Gastroesophageal sphincter (tissue), 4 donors: Measurements from ENCODE around the gene RALY. TPM values are rescaled to one million over a fixed set of nuclear protein-coding genes. Genes with fewer than 3 reads are reported as not detected.

ENCODE experiments used
- ATAC-seq: fragments of 150-250 bp; one replicate; pipeline ENCODE4 v1.9.1; 2016; ENCODE audit warnings: mild to moderate bottlenecking, moderate library complexity
- H3K27ac ChIP-seq, 4 donors: fragments of 200-600 bp; sonication (generic) in 3 of 4; 1 replicate in 3 of 4; 2 replicates in 1 of 4; pipeline ENCODE4 v1.5.1; 2016 to 2019
- H3K27me3 ChIP-seq: fragments of 200-600 bp; sonication (generic); one replicate; pipeline ENCODE4 v1.5.1; 2019
- H3K36me3 ChIP-seq, 2 donors: fragments of 200-600 bp; sonication (generic); one replicate each; pipeline ENCODE4 v1.5.1; 2019; ENCODE audit warnings: control low read depth in 1 of 2
- H3K4me1 ChIP-seq, 3 donors: fragments of 200-600 bp; sonication (generic); 1 replicate in 2 of 3; 2 replicates in 1 of 3; pipeline ENCODE4 v1.5.1; 2016 to 2019; ENCODE audit warnings: control low read depth in 2 of 3
- H3K4me3 ChIP-seq, 2 donors: fragments of 200-600 bp; sonication (generic); one replicate each; pipeline ENCODE4 v1.5.1; 2019; ENCODE audit warnings: mild to moderate bottlenecking in 1 of 2, moderate library complexity in 1 of 2
- H3K9me3 ChIP-seq, 3 donors: fragments of 200-600 bp; sonication (generic); one replicate each; pipeline ENCODE4 v1.5.1; 2017 to 2019; ENCODE audit warnings: control low read depth in 2 of 3
- EP300 ChIP-seq: sonication (generic); formaldehyde crosslinking; IDR thresholded peaks from one replicate; pipeline ENCODE4 v1.6.1; 2017; ENCODE audit warnings: antibody characterized with exemption, mild to moderate bottlenecking
- POLR2A ChIP-seq, 2 donors: fragments of 450-650 bp; IDR thresholded peaks; one replicate each; pipeline ENCODE4 v1.6.1; 2017; ENCODE audit warnings: antibody characterized with exemption in 2 of 2, mild to moderate bottlenecking in 2 of 2, moderate library complexity in 1 of 2
- POLR2AphosphoS5 ChIP-seq: sonication (generic); formaldehyde crosslinking; IDR thresholded peaks from one replicate; pipeline ENCODE4 v1.6.1; 2017; ENCODE audit warnings: antibody characterized with exemption
- WGBS, 2 donors: methylation state at CpG; one replicate each; pipeline ENCODE4 v1.1.5; 2018; ENCODE audit warnings: low coverage in 1 of 2; 5-methylcytosine and 5-hydroxymethylcytosine counted together
- total RNA-seq, 4 donors: library from RNA; depleted of rRNA; stranded (reverse); fragments of >200 nt; gene quantifications; one replicate each; pipeline ENCODE4 v1.1.0, GENCODE V29; 2016
- TF ChIP-seq, protein P1 (sequence below), 4 experiments: fragments of 200-600 bp in 2 of 4; fragments of 450-650 bp in 2 of 4; sonication (generic) in 1 of 4; IDR thresholded peaks; one replicate each; pipeline ENCODE4 v1.5.1; 2017 to 2019; ENCODE audit warnings: antibody characterized with exemption in 4 of 4, mild to moderate bottlenecking in 2 of 4, moderate library complexity in 2 of 4

The RALY gene
- total RNA-seq, 4 donors from 2014 or later = 76.6 to 124 (median 98.8) TPM

DNA sequence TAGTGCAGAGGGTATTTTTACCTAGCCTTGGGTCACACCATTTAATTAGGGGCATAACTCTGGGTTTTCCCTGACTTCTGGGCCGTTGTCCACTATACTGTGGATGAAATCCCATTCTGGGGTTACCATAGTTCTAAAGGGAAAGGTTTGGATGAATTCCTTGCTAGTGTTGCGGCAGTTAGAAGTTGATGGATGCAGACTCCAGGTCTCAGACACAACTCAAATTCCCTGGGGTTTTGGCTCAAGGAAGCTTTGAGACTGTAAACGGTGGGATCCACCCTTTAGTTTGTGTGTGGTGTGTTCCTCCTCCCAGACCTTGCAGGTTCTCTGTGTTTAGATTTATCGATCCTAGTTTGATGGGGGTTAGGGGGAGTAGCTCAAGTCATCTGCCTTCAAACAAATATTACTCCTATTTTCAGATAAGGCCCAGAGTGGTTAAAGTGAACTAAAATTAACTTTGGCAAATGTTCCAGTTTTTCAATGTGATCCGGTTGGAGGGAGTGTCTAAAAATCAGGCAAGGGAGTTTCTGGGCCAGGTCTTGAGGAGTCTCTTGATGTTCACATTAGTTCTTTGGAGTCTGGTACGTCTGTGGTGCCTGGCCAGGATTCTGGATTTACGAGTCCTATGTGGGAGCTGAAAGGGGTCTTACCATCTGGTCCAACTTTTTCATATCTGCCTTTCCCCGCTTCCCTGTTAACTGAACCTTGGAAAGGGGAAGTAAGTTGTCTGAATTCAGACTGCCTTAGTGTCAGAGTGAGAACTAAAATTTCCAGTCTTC, 1.5 kb downstream of the RALY start:
- H3K9me3 ChIP-seq = no peaks in the 10 kb centered on the region
- peak overlapping the region; percentile 60 to 99 for H3K4me3 ChIP-seq
- H3K36me3 ChIP-seq = peaks cover 0 to 4% of the 10 kb centered on the region in 2 donors
- H3K4me1 ChIP-seq = peaks cover 4 to 70% (median 43%) of the 10 kb centered on the region in 3 donors
- no peak for ATAC-seq
- H3K27ac ChIP-seq = peak overlapping the region; percentile 24 to 99 (median 95)
- 0 to 3% methylated on average over 5 to 6 of the region's 8 CpGs for WGBS, 2 donors
- TF ChIP-seq, protein P1, sequence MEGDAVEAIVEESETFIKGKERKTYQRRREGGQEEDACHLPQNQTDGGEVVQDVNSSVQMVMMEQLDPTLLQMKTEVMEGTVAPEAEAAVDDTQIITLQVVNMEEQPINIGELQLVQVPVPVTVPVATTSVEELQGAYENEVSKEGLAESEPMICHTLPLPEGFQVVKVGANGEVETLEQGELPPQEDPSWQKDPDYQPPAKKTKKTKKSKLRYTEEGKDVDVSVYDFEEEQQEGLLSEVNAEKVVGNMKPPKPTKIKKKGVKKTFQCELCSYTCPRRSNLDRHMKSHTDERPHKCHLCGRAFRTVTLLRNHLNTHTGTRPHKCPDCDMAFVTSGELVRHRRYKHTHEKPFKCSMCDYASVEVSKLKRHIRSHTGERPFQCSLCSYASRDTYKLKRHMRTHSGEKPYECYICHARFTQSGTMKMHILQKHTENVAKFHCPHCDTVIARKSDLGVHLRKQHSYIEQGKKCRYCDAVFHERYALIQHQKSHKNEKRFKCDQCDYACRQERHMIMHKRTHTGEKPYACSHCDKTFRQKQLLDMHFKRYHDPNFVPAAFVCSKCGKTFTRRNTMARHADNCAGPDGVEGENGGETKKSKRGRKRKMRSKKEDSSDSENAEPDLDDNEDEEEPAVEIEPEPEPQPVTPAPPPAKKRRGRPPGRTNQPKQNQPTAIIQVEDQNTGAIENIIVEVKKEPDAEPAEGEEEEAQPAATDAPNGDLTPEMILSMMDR (IDR thresholded peaks at IDR 0.05) = no peak
- no peak for TF ChIP-seq POLR2AphosphoS5
- no peaks in the 10 kb centered on the region for H3K27me3 ChIP-seq

DNA sequence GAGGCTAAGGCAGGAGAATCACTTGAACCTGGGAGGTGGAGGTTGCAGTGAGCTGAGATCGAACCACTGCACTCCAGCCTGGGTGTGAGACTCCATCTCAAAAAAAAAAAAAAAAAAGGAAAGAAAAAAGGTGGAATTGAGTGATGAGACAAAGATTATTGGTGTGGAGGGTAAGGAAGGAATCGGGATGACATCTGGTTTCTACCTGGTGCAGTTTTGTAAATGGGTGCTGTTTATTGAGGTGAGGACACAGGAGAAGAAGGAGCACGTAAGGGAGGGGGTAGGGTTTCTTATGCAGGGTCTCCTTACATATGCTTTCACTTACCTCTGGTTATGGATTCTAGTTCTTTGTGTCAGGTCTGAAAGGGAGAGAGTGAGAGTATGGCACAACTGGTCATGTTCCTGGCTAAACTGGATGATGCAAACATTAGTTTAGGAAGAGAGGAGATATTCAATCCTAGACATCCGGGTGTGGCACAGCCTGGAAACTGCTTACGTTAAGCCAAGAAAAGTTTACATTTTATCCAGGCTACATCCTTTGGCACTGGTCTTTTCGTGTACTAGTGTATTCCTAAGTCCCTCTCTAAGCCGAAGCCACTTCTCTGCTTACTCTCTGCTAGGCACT, 5.4 kb downstream of the RALY start:
- H3K4me3 ChIP-seq = no peak overlapping the region
- H3K36me3 ChIP-seq = peaks cover 0 to 4% of the 10 kb centered on the region in 2 donors
- no peak for ATAC-seq
- H3K27me3 ChIP-seq = no peaks in the 10 kb centered on the region
- WGBS, 2 donors = 28 to 58% methylated on average over 4 to 6 of the region's 7 CpGs
- H3K27ac ChIP-seq = no peak overlapping the region
- no peaks in the 10 kb centered on the region for H3K9me3 ChIP-seq
- TF ChIP-seq POLR2A (IDR thresholded peaks at IDR 0.05) = no peak
- no peak for TF ChIP-seq POLR2AphosphoS5
- TF ChIP-seq EP300 = no peak
- TF ChIP-seq, protein P1 (IDR thresholded peaks at IDR 0.05) = no peak
- peaks cover 0 to 89% (median 56%) of the 10 kb centered on the region in 3 donors for H3K4me1 ChIP-seq

DNA sequence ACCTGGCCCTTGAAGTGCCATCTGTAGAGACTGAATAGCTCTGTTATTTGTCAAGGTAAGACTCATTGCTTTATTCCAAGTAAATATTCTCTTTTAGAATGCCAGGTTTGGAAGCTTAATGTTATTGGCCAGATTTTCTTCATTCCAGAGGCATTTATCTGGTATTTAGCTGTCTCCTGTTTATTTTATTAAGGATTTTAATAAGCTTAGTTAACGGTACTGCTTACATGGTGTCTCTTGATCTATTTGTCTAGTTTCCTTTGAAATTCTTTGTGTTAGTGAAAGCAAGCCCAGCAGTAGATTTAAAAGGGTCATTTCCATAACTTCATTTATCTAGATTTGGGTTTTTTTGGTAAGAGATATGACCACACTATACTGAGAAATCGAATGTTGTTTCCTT, 7.7 kb downstream of the RALY start:
- Histone ChIP-seq H3K27me3 (no peaks in the 10 kb centered on the region), H3K36me3 (peaks cover 0 to 4% of the 10 kb centered on the region in 2 donors), H3K4me1 (peaks cover 0 to 86% (median 45%) of the 10 kb centered on the region in 3 donors), H3K4me3 (no peak overlapping the region), H3K27ac (no peak overlapping the region), H3K9me3 (no peaks in the 10 kb centered on the region)
- ATAC-seq = no peak
- no peak for TF ChIP-seq EP300
- TF ChIP-seq, protein P1 (IDR thresholded peaks at IDR 0.05) = no peak
- TF ChIP-seq POLR2AphosphoS5 = no peak
- no peak for TF ChIP-seq POLR2A (IDR thresholded peaks at IDR 0.05)
- 7 to 18% methylated on average over 2 of the region's 2 CpGs for WGBS, 2 donors

DNA sequence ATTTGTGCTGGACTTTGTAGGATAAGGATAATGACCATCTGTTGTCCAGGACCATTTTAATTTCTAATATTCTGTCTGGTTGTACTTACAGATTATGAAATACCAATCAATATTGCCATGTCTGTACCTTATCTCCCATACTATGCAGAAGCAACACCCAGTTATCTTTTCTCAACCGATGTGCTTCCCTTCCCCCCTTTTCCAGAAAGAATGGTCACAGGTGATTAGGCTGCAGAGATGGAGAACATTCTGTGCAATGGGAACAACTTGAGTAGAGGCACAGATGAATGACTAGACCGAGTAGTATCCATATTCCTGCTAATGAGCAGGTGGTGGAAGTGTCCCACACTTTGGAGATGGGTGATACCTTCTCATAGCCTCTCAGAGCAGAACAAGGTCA, 10.5 kb downstream of the RALY start:
- Histone ChIP-seq H3K27me3 (no peaks in the 10 kb centered on the region), H3K4me1 (peaks cover 0 to 72% (median 20%) of the 10 kb centered on the region in 3 donors), H3K36me3 (no peaks in the 10 kb centered on the region), H3K4me3 (no peak overlapping the region), H3K27ac (no peak overlapping the region), H3K9me3 (no peaks in the 10 kb centered on the region)
- 72 to 81% methylated on average over 2 of the region's 2 CpGs for WGBS, 2 donors
- ATAC-seq = no peak
- no peak for TF ChIP-seq POLR2A (IDR thresholded peaks at IDR 0.05)
- no peak for TF ChIP-seq POLR2AphosphoS5
- TF ChIP-seq EP300 = no peak
- TF ChIP-seq, protein P1 (IDR thresholded peaks at IDR 0.05) = no peak
